DMS53 treated with DMSO at 0.1 percent for 48 hours (cell line): ENCODE results near the gene CREBRF.
"Not testable (repeated sequence)": the region's sequence is repeated elsewhere in the genome, so short reads cannot be mapped to it uniquely, and the experiment has no call there.

Source experiments
- DNase-seq: peaks from one replicate; lab custom pipeline; 2025; ENCODE audit not compliant: unreplicated experiment; lab: John Stamatoyannopoulos, UW

Gene CREBRF, protein sequence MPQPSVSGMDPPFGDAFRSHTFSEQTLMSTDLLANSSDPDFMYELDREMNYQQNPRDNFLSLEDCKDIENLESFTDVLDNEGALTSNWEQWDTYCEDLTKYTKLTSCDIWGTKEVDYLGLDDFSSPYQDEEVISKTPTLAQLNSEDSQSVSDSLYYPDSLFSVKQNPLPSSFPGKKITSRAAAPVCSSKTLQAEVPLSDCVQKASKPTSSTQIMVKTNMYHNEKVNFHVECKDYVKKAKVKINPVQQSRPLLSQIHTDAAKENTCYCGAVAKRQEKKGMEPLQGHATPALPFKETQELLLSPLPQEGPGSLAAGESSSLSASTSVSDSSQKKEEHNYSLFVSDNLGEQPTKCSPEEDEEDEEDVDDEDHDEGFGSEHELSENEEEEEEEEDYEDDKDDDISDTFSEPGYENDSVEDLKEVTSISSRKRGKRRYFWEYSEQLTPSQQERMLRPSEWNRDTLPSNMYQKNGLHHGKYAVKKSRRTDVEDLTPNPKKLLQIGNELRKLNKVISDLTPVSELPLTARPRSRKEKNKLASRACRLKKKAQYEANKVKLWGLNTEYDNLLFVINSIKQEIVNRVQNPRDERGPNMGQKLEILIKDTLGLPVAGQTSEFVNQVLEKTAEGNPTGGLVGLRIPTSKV

DNA sequence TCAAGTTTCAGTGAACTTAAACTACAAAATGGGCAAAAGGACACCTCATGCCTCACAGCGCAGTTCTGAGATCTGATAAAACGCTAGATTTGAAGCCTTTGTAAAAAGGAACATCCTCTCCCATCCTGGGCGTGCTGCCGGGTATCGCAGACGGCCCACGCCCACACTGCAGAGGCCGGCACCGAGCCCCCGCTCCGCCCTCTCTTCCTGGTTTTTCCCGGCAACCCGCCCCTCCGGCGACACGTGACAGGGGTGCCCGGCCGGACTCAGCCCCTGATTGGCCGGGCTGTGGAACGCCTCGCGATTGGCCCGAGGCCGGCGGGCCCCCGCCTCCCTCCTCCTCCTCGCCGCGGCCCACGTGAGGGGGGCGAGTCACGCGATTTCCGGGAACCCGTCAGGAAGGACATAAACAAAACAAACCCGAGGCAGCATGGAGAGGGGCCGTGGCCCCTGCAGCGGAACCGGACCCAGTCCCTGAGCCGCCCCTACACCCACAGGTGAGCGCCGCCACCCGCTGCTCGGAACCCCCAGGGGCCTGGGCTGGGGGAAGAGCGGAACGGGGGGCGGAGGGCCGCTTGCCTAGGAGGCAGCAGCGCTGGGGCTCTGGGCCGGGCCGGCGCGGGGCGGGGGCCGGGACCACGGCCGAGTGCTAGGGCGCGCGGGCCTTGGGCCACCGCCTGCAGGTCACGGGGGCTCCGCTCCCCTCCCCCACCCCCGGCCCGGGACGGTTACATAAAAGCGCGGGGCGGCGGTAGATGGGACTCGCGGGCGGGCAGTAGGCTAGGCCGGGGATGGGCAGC lies at the start of gene CREBRF:
Gene CREBRF (plus strand): TSS at position 370 of the 800 bp plus-strand sequence. CDS start 24,424 bp downstream, outside the sequence.
- DNase-seq: peak; percentile 96

DNA sequence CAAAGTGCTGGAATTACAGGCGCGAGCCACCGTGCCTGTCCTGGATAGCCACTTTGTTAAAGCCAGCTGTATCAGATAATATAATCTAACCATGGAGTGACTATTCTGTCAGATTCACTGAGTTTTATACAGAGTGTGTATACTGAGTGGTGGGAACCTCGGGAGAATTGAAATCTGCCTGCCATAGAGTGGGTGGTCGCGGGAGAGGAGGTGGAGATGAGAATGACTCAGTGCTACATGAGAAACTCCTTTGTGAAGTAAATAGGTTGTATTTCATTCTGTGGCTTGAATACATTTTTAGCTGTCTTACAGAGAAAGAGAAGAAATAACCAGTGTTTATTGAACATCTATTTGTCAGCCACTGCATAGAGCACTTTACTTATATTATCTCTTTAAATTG lies 46.1 kb upstream of the CREBRF start:
- DNase-seq: no peak

- no peak for DNase-seq
Measured at GRCh38 chr5:173010547-173011464, 45.3 kb upstream of the CREBRF start.

GRCh38 chr5:173011566-173011965 lies 44.6 kb upstream of the CREBRF start:
- no peak for DNase-seq

DNA sequence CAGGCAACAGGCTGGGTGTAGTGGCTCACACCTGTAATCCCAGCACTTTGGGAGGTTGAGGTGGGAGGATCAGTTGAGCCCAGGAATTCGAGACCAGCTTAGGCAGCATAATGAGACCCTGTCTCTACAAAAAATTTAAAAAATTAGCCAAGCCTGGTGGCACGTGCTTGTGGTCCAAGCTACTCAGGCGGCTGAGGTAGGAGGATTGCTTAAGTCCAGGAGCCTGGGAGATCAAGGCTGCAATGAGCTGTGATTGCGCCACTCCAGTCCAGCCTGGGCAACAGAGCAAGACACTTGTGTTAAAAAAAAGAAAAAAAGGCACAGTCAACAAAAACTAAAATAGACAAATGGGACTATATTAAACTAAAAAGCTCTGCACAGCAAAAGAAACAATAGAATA lies 43.3 kb upstream of the CREBRF start:
- no peak for DNase-seq

DNA sequence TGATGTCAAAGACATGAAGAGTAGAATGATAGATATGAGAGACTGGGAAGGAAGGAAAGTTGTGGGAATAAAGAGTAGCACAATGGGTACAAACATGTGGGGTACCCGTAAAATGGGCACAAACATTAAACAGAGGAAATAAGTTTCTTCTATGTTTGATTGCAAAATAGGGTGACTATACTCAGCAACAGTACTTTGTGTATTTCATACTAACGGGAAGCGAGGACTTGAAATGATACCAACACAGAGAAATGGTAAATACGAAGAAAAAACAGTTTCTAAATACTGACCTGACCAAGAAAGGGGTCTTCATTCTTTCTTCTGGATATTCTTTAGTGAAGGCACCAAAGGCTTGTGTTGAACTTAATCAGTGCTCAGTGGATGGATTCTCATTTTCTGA lies 41.5 kb upstream of the CREBRF start:
- DNase-seq: no peak

DNA sequence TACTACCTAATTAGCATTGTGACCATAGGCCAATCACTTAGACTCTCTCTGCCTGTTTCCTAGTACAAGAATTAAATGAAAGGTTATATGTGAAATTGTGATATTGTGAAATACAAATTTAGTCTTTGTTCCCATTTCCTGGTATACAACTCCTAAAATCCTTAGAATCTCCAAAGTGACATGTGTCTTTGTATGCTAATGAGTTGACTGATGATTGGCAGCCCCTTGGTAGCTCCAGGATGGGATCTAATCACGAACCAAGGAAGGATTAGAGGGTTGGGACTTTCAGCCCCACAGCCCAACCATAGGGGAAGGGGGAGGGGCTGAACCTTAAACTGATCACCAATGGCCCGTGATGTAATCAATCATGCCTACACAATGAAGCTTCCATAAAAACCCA lies 41.0 kb upstream of the CREBRF start:
- DNase-seq: no peak

GRCh38 chr5:173015598-173016455 lies 40.3 kb upstream of the CREBRF start:
- DNase-seq: no peak

DNA sequence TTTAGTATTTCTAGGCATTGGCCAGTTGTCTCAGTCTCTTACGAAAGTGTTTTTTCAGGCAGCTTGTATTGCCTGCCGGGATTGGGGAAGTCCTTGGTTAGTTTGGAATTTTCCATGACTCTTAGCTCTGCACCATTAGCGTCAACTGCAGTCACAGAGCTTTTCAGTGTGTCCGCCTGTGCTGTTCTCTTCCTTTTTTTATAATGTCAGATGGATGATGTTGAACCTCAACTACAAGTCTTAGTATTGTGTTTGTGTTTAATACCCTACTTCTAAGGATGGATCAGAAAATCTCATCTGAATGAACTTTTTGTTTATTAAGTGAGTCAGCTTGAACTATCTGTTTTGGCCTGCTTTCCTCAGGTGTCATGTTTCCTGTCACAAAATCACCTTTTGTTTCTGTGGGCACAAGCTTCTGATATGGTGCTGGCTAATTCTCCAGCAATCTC lies 39.5 kb upstream of the CREBRF start:
- DNase-seq: peak; percentile 15

DNA sequence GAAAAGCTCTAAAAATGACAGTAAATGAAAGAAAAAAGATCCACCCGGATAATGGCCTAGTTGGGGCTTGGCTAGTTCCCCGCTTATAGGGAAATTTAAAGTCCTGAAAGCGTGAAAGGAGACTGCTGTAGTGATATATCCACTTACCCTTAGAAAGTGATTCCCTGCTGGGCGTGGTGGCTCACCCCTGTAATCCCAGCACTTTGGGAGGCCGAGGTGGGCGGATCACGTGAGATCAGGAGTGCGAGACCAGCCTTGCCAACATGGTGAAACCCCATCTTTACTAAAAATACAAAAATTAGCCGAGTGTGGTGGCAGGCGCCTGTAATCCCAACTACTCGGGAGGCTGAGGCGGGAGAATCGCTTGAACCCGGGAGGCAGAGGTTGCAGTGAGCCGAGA lies 39.1 kb upstream of the CREBRF start:
- not testable (repeated sequence) for DNase-seq

GRCh38 chr5:173018358-173018757 lies 37.8 kb upstream of the CREBRF start:
- no peak for DNase-seq

DNA sequence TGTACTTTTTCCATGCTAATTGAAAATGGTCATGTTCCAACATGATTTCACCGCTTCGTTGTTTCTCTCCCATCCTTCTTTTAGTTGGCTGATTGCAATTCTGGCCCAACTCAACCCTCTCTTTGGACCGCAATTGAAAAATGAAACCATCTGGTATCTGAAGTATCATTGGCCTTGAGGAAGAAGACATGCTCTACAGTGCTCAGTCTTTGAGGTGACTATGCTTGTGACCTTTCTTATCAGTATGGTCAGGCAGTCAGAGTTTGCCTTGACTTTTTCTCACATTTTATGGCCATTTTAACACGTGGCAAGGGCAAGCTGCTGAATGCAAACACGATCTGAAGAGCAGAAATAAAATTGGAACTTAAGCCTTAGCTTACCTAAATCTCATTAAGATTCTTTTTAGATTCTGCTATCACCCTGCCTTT lies 36.0 kb upstream of the CREBRF start:
- DNase-seq: no peak

DNA sequence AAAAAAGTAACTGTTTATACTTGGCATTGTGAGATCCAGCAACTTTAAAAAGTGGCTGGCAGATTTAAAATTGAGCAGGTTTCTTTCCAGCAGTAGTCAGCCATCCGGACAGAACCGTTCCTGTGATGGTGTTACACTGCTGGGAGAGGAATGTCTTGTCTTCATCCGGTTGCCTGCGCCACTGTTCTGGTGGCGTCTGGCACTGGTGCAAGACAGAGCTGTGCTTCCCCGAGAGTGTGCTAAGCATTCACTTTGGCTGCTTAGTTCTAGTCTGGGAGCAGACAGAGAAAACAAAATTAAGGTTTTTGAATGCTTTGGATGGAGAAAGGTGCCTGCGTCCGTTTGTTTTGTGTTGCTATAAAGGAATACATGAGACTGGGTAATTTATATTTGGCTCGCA lies 35.5 kb upstream of the CREBRF start:
- no peak for DNase-seq

GRCh38 chr5:173025651-173026050 lies 30.5 kb upstream of the CREBRF start:
- no peak for DNase-seq

- no peak for DNase-seq
Measured at GRCh38 chr5:173027905-173028304, 28.2 kb upstream of the CREBRF start.

DNA sequence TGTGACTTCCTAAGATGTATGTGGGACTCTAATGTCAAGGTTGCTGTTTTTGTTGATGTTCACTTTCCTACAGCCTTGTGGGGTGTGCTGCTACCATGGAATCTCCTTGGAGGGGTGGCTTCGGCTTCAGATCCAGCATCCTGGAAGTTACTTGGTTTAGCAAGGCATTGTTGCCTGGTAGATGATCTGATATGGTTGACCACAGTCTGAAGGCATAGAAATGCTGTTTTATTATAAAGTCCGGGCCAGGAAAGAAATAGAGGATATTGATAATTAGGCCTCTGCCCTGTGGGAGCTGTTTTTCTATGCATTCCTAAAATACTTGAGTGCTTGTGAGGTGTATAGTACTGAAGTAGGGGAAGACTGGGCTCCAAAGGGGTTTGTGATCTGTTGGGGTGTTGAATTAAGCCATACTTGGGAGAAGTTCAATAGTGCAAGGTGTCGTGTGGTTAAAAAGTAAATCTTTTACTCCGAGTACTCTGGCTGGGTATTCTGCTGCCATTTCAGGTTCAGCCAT lies 27.3 kb upstream of the CREBRF start:
- DNase-seq: no peak

DNA sequence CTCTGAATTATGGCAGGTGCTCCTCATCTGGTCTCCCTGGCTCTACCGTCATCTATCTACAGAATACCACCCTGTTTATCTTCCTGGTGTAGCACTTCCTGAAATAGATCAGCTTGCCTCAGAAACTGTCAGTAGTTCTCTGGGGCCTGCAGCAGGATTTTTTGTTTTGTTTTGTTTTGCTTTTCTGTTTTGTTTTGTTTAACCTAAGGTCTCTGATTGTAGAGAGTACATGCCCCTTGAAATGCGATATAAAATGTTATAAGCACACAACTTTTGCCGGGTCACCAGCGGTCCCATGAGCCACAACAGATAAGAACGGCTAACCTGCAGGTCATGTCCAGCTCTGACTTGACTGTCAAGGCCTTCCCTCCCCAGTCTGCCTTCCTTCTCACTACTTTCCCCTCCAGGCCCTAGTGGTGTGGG lies 26.6 kb upstream of the CREBRF start:
- no peak for DNase-seq

GRCh38 chr5:173032096-173032495 lies 24.1 kb upstream of the CREBRF start:
- DNase-seq: not testable (repeated sequence)

GRCh38 chr5:173032730-173033129 lies 23.4 kb upstream of the CREBRF start:
- no peak for DNase-seq
